Measurements from ENCODE around the gene PSMD7. TPM values are rescaled to one million over a fixed set of nuclear protein-coding genes. Genes with fewer than 3 reads are reported as not detected.
A peak's percentile ranks its signal among the peaks of the same experiment; 100 is the strongest.

The PSMD7 gene
- total RNA-seq (119 and 123 TPM in 2 replicates), polyA plus RNA-seq (78.0 and 89.8 TPM in 2 replicates), polyA minus RNA-seq (73.7 and 85.0 TPM in 2 replicates), Bru-seq, nascent RNA (percentile 97 among the genes with signal in this experiment), BruChase-seq, experiment 1, labeled RNA remaining after a 6-hour chase (percentile 97 among the genes with signal in this experiment), BruChase-seq, experiment 2, labeled RNA remaining after a 2-hour chase (percentile 95 among the genes with signal in this experiment)
- 129 and 131 TPM in 2 replicates for polyA plus RNA-seq (2011; cell fraction: cytosol; rRNA removed)
- polyA plus RNA-seq (2011; cell fraction: nucleus; rRNA removed) = 90.2 and 121 TPM in 2 replicates
- polyA plus RNA-seq (2012) = 183 and 206 TPM in 2 replicates
- polyA minus RNA-seq (2011; cell fraction: cytosol; rRNA and poly(A)+ RNA removed) = 71.7 TPM
- polyA minus RNA-seq (2011; cell fraction: nucleus; rRNA and poly(A)+ RNA removed) = 51.7 and 53.4 TPM in 2 replicates
- long read RNA-seq, transcript PSMD7-201 (7 exons, 1,670 nt) = major isoform, 636 of 682 reads
- long read RNA-seq, partial matches to known transcripts = 4 of 682 reads
- long read RNA-seq, other reads (novel, unspliced or antisense) = 37 of 682 reads

- peak within 1 kb of the TSS; percentile 81 for H3K27ac ChIP-seq (ENCODE audit: insufficient read depth, low read depth, low read length)
- H3K27me3 ChIP-seq (ENCODE audit: control insufficient read depth in 2 of 2, insufficient read depth in 2 of 2, low read length in 2 of 2) = no peaks in the 10 kb centered on the region
- H3K79me2 ChIP-seq (ENCODE audit: control insufficient read depth, insufficient read depth, low read length) = peaks cover 48% of the 10 kb centered on the region
- dilution Hi-C loops (cut with MboI; ENCODE audit: extremely low pct_ligation_motif_present, low sequenced_read_pairs) = no loop called here
- no peaks in the 10 kb centered on the region for H3K9me1 ChIP-seq (replicated peaks; ENCODE audit: control insufficient read depth, extremely low read depth, insufficient read depth, low read length)
- H4K20me1 ChIP-seq (replicated peaks; ENCODE audit: control insufficient read depth, extremely low read depth, insufficient read depth, low read length) = no peaks in the 10 kb centered on the region
- peaks cover 16% of the 10 kb centered on the region for H3K4me1 ChIP-seq (ENCODE audit: control insufficient read depth, extremely low read depth, insufficient read depth, low read length)
- intact Hi-C loops (cut with micrococcal nuclease) = loop anchor here (5.0 kb wide), 1 partner anchor 311 kb away; the partner anchor contains the start of gene GLG1
- no TSS peak for BruUV-seq (replicated peaks)
- TF ChIP-seq CTCF (IDR thresholded peaks at IDR 0.05; ENCODE audit: extremely low read depth in 1 of 2, insufficient read depth in 1 of 2, low read depth in 1 of 2, low read length in 2 of 2) = no peak
- no peak for TF ChIP-seq JUN (IDR thresholded peaks at IDR 0.05; ENCODE audit: borderline replicate concordance, insufficient read depth, insufficient read length, low read depth)
- TF ChIP-seq FOS (IDR thresholded peaks at IDR 0.05; ENCODE audit: borderline replicate concordance, insufficient read depth, low read length) = peak; percentile 26
- peak; percentile 10 for TF ChIP-seq MYC (IDR thresholded peaks at IDR 0.05; ENCODE audit: low read depth, low read length)
- peak; percentile 87 for TF ChIP-seq POLR2A (IDR thresholded peaks at IDR 0.05; ENCODE audit: low read depth, low read length)
- TF ChIP-seq POLR2AphosphoS5 (IDR thresholded peaks at IDR 0.05; ENCODE audit: insufficient read depth, low read depth, low read length) = peak; percentile 89
- no peak for TF ChIP-seq EZH2 (IDR thresholded peaks at IDR 0.05; ENCODE audit: borderline replicate concordance, low read depth, low read length, severe bottlenecking)
- TF ChIP-seq MAX (IDR thresholded peaks at IDR 0.05; ENCODE audit: insufficient read depth, insufficient read length) = peak; percentile 71
- TF ChIP-seq GATA2 (IDR thresholded peaks at IDR 0.05; ENCODE audit: insufficient read depth, insufficient read length, low read depth, low read length) = no peak
- peaks cover 6 to 8% of the 10 kb centered on the region in 2 experiments for H3K36me3 ChIP-seq (ENCODE audit: control insufficient read depth in 2 of 2, extremely low read depth in 1 of 2, insufficient read depth in 2 of 2, low read length in 2 of 2)
- ChIA-PET POLR2A (no interaction called here), CTCF (interaction anchor here (2.2 kb wide), 1 partner anchor 13 kb away, joined by 8 read pairs; no protein-coding TSS in a partner anchor)
- H3K9me3 ChIP-seq (replicated peaks; ENCODE audit: control insufficient read depth, insufficient read depth, low read length) = no peaks in the 10 kb centered on the region
- peak within 1 kb of the TSS; percentile 78 for H2AFZ ChIP-seq (ENCODE audit: low read depth, low read length)
- peak within 1 kb of the TSS; percentile 99 for H3K9ac ChIP-seq (replicated peaks; ENCODE audit: extremely low read depth, insufficient read depth, low read length)
- H3K4me3 ChIP-seq (replicated peaks in 1 of 3; ENCODE audit: insufficient read depth in 1 of 3, low read depth in 1 of 3, low read length in 3 of 3) = peak within 1 kb of the TSS; percentile 84 to 97 (median 95)
- FAIRE-seq (peak; percentile 89), DNase-seq (ENCODE audit: low read depth, low spot score) (peak; percentile 93)
- H3K4me2 ChIP-seq (ENCODE audit: insufficient read depth, low read length) = peak within 1 kb of the TSS; percentile 88
Measured at GRCh38 chr16:74296432-74297144, at the start of gene PSMD7. Gene PSMD7 (plus strand): TSS chr16:74296814. CDS start chr16:74296915, 101 bp downstream.

All from endothelial cell of umbilical vein (primary cell).